HepG2 (cell line): ENCODE results near the gene MEGF6. TPM values are rescaled to one million over a fixed set of nuclear protein-coding genes. Genes with fewer than 3 reads are reported as not detected.

Source experiments
- ELF3 ChIP-seq: IDR thresholded peaks from 2 replicates; pipeline ENCODE4 v1.6.1; 2016; ENCODE audit warnings: missing genetic modification reagents, missing compliant biosample characterization
- HMG20B ChIP-seq: conservative IDR thresholded peaks from 2 replicates; pipeline ENCODE4 v1.6.1; 2016; ENCODE audit warnings: missing genetic modification reagents, missing compliant biosample characterization
- HNRNPH1 ChIP-seq: fragments of 200-400 bp; formaldehyde crosslinking; optimal IDR thresholded peaks from 2 replicates; pipeline ENCODE3; 2017; ENCODE audit warnings: mild to moderate bottlenecking, low read depth, low read length
- NR2F1 ChIP-seq, 2 experiments: fragments of 450-650 bp in 1 of 2; formaldehyde crosslinking in 1 of 2; IDR thresholded peaks; 2 replicates each; pipeline versions ENCODE4 v1.5.0 to v1.6.1; 2016 to 2020; ENCODE audit warnings: mild to moderate bottlenecking in 1 of 2, missing compliant biosample characterization in 1 of 2, missing genetic modification reagents in 1 of 2, moderate library complexity in 1 of 2
- PTBP1 ChIP-seq: fragments of 200-400 bp; formaldehyde crosslinking; IDR thresholded peaks from 2 replicates; pipeline ENCODE4 v1.6.1; 2018; ENCODE audit warnings: low read length, low read depth; ENCODE audit not compliant: poor library complexity, severe bottlenecking
- STAG1 ChIP-seq: sonication (generic); formaldehyde crosslinking; IDR thresholded peaks from 2 replicates; pipeline ENCODE4 v1.4.0; 2020; ENCODE audit warnings: missing genetic modification reagents
- TCF7 ChIP-seq: sonication (generic); IDR thresholded peaks from 2 replicates; pipeline ENCODE4 v1.6.1; 2016; ENCODE audit warnings: antibody characterized with exemption, low read depth
- TRAFD1 ChIP-seq: sonication (generic); formaldehyde crosslinking; IDR thresholded peaks from 2 replicates; pipeline ENCODE4 v1.5.1; 2020; ENCODE audit warnings: missing genetic modification reagents, mild to moderate bottlenecking, borderline replicate concordance
- ZHX2 ChIP-seq, 2 experiments: sonication (generic) in 1 of 2; formaldehyde crosslinking in 1 of 2; IDR thresholded peaks; 2 replicates each; pipeline versions ENCODE4 v1.6.1 to v1.9.0; 2014 to 2022; ENCODE audit warnings: antibody characterized with exemption in 1 of 2, borderline replicate concordance in 1 of 2, inconsistent platforms in 1 of 2, low read depth in 1 of 2, missing genetic modification reagents in 1 of 2
- ZNF503 ChIP-seq: sonication (generic); formaldehyde crosslinking; IDR thresholded peaks from 2 replicates; pipeline ENCODE4 v1.4.0; 2020; ENCODE audit warnings: missing genetic modification reagents
- ZNF609 ChIP-seq: sonication (generic); formaldehyde crosslinking; IDR thresholded peaks from 2 replicates; pipeline ENCODE4 v1.4.0; 2020; ENCODE audit warnings: mild to moderate bottlenecking, missing genetic modification reagents, borderline replicate concordance
- ZNF674 ChIP-seq: sonication (generic); formaldehyde crosslinking; IDR thresholded peaks from 2 replicates; pipeline ENCODE4 v1.5.0; 2020; ENCODE audit warnings: low read depth, mild to moderate bottlenecking, missing genetic modification reagents
- ZNF883 ChIP-seq: sonication (generic); formaldehyde crosslinking; IDR thresholded peaks from 2 replicates; pipeline ENCODE4 v1.5.1; 2020; ENCODE audit warnings: mild to moderate bottlenecking, missing genetic modification reagents; ENCODE audit errors: not compliant biosample characterization
- polyA plus RNA-seq, 8 experiments: library from polyadenylated mRNA; depleted of rRNA in 3 of 8; stranded (reverse) in 7 of 8; unstranded in 1 of 8; fragments of >200 nt; fragmentation: Illumina TruSeq in 4 of 8; extraction: Trizol in 4 of 8; gene quantifications; 2 replicates each; pipeline versions ENCODE4 v1.2.1 to v1.2.3, GENCODE V29; 2011 to 2016; ENCODE audit warnings: low read depth in 4 of 8, missing spikeins in 1 of 8, mixed read lengths in 1 of 8; ENCODE audit not compliant: insufficient read depth in 1 of 8
- total RNA-seq, 5 experiments: library from RNA; depleted of rRNA; stranded (reverse); fragments of >200 nt; fragmentation: Illumina TruSeq; extraction: Trizol; gene quantifications; 2 replicates each; pipeline ENCODE4 v1.2.3, GENCODE V29; 2016; ENCODE audit warnings: low read depth in 1 of 5

Gene MEGF6
- total and polyA plus RNA-seq, 2 of the 13 experiments (the other 11 are each of a cell fraction or from before 2014, with no cell fraction given) = 1.9 TPM

- TF ChIP-seq TRAFD1 (CRISPR knock-in tag) (no peak), ZNF609 (CRISPR knock-in tag) (0 out of 2 replicates have a peak, but pooled peaks have one; percentile 36), ZHX2 (IDR thresholded peaks at IDR 0.05; ENCODE audit: low read depth) (no peak), ZHX2 (CRISPR knock-in tag; IDR thresholded peaks at IDR 0.05; ENCODE audit: borderline replicate concordance) (no peak), HMG20B (no peak), TCF7 (no peak), HNRNPH1 (peak; percentile 24), ZNF503 (CRISPR knock-in tag) (no peak), NR2F1 (CRISPR knock-in tag; IDR thresholded peaks at IDR 0.05) (peak in 1 of 2 experiments; percentile 36; a peak in 1 of 4 replicates), STAG1 (CRISPR knock-in tag) (no peak), ZNF674 (CRISPR knock-in tag) (no peak), ELF3 (no peak), ZNF883 (CRISPR knock-in tag) (peak; percentile 84), PTBP1 (no peak)
These were observed 14.0 kb upstream of the MEGF6 start (continued) for GRCh38 chr1:3625151-3625907.
